ENCODE measurements around the gene PRDM10.

The PRDM10 gene

DNA sequence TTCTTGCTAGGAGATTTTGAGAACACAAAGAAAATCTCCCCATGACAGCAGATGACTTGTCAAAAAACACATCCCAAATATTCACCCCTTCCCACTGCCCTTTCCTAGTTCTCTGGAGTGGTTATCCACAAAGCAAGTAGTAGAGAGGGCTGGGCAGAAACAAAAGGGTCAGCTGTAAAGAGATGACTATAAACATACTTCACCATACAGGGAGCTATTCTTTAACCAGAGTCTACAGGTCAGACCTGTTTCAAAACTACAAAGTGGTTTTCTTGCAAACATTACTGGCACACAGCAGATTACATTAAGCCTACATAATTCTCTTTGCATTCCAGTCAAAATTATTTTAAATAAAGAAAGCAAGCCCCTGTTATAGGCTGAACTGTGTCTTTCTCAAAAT, 59.6 kb downstream of the PRDM10 start:
- no peak for DNase-seq

DNA sequence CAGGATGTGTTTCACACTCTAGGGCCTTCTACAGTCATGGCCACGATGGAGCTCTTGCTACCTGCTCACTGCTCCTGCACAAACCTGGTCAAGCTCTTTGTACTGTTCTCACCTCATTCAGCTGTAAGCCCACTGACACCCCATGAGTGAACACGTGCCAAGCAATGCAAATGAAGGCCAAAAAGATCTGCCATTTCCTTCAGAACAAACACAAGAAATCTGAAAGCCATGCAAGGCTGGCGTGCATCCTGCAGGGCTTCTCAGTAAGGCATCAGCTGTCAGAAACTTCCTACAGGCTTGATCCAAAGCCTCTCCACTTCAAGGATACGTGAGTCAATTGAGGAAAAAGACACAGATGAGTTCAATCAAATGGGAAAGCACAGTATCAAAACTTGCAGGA, 63.1 kb downstream of the PRDM10 start:
- DNase-seq, result no peak

DNA sequence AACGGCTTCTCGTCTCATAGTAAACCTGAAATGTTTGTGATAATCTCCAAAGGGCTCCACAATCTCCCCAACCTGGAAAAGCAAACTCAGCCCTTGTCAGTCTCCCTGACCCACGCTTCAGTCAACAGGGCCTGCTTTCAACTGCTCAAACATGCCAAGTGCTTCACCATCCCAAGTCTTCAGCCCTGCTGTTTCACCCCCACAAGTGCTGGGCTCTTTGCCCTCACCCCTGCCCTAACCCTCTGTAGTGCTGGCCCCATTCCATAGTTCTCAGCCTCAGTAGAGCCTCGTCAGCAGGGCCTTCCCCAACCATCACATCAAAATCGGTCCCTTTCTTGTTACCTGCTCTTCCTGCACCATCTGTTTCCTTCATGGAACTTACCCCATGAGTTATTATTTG, 63.9 kb downstream of the PRDM10 start:
- DNase-seq, result no peak

DNA sequence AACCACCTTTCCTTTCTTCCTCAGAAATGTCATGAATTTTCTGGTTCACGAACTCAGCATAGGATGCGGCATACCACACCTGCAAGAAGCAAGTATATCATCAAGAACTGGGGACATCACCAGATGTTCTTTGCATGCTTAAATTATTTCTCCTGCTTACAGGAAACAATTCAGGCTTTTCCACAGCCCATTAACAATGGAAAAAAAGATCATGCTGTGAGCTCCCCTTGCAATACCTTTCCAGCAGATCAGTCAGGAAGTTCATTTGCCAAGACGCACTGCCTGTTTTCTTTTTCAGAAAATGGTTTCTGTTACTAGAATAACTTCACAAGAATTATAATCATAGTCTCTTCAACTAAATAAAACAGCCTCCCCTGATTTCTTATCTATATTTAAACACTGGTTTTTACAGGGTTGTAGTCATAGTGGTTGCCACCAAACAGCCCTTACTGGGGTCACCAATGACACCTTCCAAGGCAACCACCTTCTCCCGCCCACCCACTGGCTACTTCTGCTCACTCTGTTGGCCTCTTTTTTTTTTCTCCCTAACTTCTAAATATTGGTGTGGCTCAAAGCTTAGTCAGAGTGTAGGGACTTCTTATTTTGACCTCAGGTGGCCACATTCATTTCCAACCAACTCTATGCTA, 64.9 kb downstream of the PRDM10 start:
- no peak for DNase-seq

DNA sequence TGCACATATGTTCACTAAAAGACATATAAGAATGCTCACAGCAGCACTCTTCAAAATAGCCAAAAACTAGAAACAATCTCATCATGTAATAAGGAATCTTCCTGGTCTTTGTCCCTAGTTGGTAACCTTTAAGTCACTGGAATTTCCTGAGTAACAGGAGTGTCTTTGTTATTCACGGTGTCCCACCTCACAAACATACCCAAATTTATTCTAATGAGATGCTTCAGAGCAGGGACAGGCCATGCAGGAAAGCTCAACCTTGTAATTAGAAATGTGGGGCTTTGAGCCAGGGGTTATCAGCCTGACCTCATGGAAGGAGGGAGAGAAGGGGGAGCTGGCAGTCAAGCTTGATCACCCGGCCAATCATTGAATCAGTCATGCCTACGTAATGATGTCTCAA, 66.9 kb downstream of the PRDM10 start:
- DNase-seq, result no peak

DNA sequence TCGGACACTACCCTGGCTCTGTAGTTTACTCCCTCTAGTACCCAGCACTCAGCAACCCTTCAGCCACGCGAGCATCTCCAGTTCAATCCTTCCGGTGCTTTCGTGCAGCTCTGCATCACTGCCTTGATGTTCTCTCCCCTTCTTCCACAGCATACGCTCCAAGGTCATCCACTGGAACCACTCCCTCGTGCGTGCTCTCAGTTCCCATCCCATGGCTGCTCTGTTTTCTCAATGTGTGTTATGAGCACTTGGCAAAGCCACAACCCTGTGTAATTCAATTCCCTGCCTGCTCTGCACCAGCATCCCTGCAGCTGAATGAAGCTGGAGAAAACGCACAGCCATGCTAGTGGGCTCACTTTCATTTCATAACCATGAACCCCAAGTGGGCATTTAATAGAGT, 68.7 kb downstream of the PRDM10 start:
- DNase-seq, result no peak

DNA sequence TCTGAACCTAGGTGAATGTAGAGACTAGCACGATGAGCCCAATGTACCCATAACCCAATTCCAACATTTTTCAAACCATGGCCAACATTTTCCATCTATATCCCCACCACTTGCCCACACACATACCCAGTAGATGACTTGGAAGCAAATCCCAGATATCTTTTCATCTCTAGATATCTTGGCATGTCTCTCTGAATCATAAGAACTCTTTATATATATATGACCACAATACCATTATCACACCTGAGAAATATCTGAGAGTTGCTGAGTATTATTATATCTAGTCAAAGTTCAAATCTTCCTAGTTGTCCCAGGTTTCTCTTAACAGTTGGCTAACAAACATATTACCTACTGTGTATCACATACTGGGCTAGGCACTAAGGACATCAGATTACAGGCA, 69.4 kb downstream of the PRDM10 start:
- DNase-seq, result no peak

DNA sequence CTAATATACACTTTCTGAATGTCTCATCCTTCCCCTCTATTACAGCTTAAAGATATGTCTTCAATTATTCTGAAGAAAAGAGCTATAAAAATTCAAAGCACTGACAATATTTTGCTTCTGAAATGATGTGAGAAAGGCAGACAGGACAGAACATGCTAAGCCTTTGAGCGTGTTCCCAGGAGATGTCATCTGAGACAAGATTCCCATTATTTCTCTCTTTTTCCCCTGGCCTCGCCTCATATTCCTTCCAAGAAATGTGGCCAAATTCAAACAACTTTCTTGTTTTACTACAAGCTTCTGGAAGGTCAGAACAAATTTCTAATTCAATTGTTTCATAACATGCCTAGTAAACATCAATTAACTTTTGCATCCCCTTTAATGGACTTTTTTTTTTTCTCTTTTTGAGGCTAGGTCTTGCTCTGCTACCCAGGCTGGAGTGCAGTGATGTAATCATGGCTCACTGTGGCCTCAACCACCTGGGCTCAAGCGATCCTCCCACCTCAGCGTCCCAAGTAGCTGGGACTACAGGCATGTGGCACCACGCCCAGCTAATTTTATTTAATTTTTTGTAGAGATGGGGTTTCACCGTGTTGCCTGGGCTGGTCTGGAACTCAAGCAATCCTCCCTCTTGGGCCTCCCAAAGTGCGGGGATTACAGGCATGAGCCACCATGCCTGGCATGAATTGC, 70.1 kb downstream of the PRDM10 start:
- DNase-seq, result no peak

DNA sequence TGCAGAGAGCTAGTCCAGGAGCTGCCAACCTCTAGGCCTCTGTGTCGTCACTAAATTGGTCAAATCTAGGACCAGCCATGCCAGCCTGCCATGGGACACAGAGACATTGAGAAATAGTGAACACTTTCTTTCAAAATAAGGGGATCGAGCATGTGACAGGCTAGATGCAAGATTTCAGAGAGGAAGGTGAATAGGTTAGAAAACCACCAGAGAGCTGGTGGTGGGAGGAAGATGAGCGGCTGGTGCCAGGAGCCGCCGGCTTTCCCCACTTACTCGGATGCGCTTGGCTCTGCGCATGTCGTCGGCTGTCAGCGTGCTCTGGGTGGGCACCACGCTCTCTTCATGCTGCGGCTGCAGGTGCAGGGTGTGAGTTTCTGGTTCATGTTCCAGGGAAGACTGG, 71.9 kb downstream of the PRDM10 start:
- no peak for DNase-seq

DNA sequence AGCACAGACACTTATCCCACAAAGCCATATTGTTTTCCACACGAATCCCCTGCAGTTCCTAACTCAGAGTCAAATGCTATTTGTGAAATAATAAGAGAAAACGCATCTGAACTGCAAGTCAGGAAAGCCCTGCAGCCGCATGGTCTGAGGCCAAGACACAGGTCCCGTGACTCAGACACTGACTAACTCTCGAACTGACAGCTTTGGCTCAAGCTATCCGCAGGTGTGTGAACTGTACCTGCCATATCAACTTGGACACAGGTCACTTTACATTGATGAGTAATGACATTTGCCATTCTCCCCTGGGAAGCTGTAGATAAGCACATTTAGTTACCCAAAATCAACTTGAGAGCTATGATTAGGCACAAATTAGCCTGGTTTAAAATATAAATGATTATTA, 72.3 kb downstream of the PRDM10 start:
- no peak for DNase-seq

DNA sequence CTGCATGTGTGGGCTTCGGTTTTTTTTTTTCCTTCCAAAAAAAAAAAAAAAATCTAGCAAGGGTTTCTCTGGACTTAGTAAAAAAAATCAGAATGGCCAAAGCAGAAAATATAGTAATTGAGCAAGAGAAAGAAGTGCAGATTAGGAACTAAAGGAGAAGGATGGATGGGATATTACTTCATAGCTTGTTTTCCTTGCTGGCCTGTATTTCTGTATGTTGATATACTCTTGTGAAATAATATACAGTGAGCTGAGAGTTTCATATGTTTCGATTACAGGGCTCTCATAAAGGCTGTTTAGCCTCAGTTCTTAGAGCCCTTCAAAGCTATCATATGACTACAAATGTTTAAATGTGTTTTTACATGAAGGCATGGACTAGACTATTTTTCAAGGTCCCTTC, 72.9 kb downstream of the PRDM10 start:
- DNase-seq, result no peak

DNA sequence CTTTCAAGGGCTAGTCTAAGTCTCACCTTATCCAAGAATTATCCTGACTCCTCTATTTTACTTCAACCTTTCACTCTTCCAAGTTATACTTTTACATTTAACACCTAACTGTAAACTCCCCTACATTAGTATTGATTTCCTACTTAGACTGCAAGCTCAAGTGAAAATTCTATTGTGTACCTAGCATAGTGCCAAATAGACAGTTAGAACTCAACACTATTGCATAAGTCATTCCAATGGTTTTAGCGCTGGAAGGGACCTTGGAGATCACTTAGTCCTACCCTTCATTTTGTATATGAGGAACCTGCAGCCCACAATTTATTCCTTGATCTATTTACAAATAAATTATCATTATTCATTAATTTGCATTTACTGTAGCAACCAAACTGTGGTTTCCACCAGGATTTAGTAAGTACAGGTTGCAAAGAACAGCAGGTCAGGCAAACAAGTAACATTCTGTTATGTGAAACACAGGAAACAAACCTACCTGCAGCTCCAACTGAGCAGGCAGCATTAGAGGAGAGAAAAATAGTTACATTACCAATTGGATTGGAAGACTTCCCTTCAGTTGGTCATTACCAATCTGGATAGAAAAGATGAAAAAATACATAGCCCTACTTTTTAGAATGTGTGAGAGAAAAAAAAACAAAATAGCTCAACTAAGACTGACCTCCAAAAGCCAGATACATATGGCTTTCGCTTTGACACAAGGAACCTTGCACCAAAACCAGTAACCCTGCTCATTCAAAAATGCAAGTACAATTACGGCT, 73.5 kb downstream of the PRDM10 start:
- DNase-seq, result no peak

DNA sequence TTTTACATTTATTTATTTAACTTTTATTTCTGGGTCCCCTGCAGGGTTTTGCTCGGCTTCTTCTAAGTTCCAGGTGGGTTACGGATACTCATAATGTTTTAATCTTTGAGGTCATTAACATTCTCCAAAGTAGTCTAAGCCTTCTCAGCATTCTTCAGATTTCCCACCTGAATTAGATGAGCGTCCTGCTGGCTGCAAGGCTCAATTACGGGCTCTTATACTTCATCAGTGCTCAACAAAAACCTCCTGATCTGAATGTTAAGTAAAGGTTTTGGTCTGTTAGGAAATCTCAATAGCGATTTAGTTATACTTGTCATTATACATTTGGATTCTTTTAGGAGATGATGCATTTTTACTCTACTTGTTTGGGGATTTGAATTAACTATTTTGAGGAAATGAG, 80.0 kb downstream of the PRDM10 start:
- no peak for DNase-seq

DNA sequence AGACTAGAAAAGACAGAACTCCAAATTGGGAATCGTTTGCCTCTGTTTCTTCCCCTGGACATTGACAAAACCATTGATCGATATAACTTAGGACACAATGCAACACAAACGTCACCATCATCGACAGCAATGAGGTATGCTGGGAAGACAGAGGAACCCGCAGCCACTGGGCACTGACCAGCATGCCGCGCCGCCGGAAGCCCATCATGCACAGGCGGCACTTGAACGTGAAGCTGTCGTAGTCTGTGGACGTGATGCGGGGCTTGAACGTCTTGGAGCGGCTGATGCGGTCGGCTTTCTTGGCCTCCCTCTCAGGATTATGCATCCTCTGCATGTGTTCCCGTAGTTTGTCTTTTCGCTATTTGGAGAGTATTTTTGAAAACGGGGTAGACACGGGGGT, 84.3 kb downstream of the PRDM10 start:
- DNase-seq, result no peak

DNA sequence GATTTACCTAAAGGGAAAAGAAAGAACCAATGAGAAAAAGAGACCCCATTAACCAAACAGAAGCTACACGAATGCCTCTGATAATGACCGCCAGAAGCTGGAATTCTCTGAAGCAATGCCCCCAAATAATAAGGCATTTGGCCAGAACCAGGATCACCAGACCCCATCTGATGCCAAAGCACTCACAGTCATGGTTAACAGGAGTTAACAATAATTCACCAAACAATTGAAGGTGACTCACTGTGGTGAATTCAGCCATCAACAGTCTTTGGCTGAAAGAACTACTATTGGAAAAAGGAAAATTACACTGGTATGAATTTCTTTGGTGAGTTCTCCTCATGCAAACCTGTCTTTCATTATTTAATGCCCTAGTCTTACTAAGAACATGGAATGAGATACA, 85.4 kb downstream of the PRDM10 start:
- no peak for DNase-seq

DNA sequence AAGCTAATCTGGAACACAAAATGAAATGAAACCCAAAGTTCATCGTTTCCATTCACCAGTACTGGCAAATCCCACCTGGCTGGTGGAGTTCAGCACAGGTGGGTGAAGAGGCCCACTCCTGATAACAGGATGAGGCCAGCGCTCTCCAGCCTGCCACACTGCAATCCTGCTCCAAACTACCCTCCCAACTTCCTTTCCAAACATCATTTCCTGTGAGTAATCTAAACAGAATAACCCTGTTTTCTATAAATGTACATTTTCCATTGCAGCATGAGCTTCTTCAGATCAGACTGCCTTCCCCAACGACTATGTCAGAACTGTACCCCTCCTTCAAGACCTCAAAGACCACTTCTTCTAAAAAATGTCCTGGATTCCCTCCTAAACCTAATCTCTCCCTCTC, 91.3 kb downstream of the PRDM10 start:
- no peak for DNase-seq

DNA sequence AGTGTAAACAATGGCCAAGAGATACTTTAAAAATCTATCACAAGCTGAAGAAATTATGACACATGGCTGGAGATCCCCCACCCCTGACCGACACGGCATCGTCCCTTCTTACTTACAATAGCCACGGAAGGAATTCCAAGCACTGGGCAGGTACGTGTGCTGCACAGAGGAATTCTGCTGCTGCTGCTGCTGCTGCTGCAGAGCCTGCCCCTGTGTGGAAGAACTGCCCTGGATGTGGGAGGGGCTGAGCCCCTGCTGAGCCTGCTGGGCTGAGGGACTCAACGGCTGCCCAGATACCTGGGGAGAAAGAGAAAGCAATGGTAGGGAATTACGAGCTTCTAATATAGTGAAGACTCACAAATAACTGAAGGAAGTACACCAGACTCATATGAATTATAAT, 92.3 kb downstream of the PRDM10 start:
- DNase-seq, result no peak

DNA sequence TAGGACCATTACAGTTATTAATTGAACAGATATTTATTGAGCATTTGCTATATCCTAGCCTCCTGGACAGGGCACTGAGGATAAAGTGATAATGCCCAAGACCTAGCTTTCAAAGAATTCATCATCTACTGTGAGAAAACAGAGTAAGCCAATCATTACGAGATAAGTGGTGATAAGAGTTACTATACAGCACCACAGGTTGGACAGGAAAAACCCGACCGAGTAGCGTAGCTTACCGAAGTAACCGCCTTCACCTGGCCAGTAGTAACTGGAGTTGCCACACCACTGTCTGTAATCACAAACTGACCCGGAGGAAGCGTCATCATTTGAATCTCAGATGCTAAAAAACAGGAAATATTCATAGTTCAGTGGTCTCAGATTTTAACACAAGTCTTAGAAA, 97.2 kb downstream of the PRDM10 start:
- DNase-seq, result no peak

DNA sequence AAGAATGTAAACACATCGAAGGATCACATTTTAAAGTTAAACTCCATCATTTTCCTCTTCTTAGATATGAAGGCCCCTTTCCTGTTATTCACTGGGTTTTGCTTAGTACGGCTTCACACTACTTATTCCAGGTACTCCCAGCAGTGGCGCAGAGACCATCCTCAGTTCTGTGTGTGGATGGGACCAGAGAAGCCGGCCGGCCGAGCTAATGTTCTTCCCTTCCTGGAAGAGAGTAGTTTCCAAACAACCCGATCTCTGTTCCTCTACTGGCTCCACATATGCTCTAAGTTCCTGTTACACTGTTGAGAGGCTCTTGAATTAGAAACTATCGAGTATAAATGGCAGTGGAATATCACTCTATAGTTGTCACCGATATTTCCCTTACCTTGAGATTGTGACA, 106.6 kb downstream of the PRDM10 start:
- DNase-seq, result no peak

DNA sequence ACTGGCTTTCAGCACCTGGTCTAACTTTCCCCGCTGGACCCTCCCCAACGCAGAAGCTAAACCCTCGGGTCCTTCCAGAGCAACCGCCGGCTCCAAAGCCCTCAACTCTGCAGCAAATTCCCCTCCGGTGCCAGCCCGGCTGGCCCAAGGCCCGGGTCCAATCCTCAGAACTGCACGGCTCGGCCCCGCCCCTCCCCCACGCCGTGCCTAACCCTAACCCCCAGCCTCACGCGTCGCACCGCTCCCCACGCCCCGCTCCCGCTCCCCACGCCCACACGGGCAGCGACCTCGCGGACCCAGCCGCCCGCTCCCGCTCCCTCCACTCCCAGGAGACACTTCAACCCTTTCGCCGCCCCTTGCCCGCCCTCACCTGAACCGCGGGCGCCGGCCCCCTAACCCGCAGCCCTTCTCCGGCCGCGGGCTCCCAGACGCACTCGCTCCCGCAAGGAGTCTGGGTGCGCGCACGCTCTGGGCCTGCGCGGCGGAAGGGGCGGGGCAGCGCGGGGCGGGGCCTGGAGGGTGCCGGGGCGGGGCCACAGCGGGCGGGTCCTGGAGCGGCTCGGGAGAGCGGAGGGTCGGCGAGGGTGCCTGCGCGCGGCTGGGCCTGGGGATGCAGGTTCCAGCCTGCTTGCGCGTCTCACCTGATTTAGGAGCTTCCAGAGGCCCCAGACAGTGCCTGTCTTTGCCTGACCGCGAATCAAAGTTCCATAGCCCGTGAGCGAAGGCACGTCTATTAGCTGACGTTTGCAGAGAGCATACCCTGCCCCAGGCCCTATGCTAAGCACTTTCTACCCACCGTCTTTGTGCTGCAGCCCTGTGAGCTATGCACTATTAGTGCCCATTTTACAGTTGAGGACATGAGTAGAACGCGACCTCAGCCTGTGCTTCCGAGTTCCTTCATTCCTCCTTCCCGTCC, 107.3 kb downstream of the PRDM10 start, which contains the start of gene NFRKB:
TSS of gene NFRKB (minus strand) at position 453 of the 916 bp plus-strand sequence. CDS start 2,729 bp downstream, outside the sequence.
- DNase-seq, result peak; percentile 83 to 90

DNA sequence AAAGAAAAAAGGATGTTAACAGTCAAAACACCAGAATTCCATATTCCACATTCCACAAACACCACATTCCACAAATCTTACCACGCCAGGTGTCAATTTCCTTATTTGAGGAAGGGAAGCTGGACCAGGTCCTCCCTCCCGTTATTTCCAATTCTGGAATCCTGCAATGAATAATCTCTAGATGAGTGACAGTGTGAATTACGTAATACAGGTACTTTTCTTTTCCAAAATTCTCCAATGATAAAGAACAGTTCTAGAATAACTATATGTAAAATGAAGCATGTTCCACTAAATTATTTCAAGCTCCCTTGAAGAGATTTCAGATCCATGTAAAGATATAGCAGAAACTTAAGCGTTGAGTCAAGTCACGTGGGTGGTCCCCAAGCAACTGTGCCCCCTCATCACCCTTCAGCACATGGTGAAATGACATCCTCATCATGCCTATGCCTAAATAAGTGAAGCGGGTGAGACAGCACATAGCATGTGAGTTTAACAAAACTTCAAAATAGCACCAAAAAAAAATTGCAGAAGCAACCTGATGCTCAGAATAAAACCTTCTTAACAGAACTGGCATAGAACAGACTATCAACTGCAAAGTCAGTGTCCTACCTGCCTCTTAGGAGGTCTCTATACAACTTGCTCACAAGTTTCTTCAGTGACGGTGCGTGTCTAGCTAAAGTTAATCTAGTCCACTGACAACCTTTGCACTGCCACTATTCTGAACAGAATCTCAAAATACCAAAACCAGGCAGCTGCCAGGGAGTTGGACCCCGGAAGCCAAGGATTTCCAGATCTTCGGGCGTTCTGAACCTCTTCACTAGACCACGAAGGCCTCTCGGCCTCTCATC, 108.1 kb downstream of the PRDM10 start:
- peak in 1 of 2 donors; percentile 2 for DNase-seq

DNA sequence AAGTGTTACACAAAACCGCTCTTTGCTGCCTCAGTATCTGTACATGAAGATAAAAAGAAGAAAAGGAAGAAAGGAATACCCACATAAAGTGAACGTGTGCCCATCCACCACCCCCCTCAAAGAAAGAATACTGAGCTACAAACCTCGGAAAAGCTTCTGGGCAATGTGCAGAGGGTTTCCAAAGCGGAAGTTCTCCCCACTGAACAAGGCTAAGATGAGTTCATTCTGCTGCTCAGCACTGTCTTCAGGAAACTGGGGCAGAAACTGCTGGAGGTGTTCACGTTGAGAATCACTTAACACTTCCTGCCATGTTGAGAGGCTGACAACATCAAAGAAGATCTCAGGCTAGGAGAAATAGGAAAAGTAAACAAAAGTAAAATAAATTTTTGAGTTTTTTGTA, 114.2 kb downstream of the PRDM10 start:
- DNase-seq, result peak in 1 of 2 donors; percentile 35
